Astrocyte of the spinal cord (primary cell): ENCODE results near the gene ARHGAP6.

ENCODE experiments used
- DNase-seq: peaks from one replicate; pipeline ENCODE4 v3.0.0; 2011; ENCODE audit warnings: low read depth, low spot score
- H3K4me3 ChIP-seq: 2 replicates; pipeline ENCODE4 v1.5.1; 2011; ENCODE audit warnings: low read depth, mild to moderate bottlenecking, low read length, moderate library complexity
- in situ Hi-C: cut with HindIII; loops from 2 replicates; pipeline ENCODE4 v1.10.0; 2017; ENCODE audit warnings: low sequenced_read_pairs
- TF ChIP-seq, protein P1 (sequence below): IDR thresholded peaks from 2 replicates; pipeline ENCODE4 v1.5.1; 2012; ENCODE audit warnings: low read depth, mild to moderate bottlenecking, low read length, inconsistent platforms

The ARHGAP6 gene, protein sequence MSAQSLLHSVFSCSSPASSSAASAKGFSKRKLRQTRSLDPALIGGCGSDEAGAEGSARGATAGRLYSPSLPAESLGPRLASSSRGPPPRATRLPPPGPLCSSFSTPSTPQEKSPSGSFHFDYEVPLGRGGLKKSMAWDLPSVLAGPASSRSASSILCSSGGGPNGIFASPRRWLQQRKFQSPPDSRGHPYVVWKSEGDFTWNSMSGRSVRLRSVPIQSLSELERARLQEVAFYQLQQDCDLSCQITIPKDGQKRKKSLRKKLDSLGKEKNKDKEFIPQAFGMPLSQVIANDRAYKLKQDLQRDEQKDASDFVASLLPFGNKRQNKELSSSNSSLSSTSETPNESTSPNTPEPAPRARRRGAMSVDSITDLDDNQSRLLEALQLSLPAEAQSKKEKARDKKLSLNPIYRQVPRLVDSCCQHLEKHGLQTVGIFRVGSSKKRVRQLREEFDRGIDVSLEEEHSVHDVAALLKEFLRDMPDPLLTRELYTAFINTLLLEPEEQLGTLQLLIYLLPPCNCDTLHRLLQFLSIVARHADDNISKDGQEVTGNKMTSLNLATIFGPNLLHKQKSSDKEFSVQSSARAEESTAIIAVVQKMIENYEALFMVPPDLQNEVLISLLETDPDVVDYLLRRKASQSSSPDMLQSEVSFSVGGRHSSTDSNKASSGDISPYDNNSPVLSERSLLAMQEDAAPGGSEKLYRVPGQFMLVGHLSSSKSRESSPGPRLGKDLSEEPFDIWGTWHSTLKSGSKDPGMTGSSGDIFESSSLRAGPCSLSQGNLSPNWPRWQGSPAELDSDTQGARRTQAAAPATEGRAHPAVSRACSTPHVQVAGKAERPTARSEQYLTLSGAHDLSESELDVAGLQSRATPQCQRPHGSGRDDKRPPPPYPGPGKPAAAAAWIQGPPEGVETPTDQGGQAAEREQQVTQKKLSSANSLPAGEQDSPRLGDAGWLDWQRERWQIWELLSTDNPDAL (N-terminal part only)

DNA sequence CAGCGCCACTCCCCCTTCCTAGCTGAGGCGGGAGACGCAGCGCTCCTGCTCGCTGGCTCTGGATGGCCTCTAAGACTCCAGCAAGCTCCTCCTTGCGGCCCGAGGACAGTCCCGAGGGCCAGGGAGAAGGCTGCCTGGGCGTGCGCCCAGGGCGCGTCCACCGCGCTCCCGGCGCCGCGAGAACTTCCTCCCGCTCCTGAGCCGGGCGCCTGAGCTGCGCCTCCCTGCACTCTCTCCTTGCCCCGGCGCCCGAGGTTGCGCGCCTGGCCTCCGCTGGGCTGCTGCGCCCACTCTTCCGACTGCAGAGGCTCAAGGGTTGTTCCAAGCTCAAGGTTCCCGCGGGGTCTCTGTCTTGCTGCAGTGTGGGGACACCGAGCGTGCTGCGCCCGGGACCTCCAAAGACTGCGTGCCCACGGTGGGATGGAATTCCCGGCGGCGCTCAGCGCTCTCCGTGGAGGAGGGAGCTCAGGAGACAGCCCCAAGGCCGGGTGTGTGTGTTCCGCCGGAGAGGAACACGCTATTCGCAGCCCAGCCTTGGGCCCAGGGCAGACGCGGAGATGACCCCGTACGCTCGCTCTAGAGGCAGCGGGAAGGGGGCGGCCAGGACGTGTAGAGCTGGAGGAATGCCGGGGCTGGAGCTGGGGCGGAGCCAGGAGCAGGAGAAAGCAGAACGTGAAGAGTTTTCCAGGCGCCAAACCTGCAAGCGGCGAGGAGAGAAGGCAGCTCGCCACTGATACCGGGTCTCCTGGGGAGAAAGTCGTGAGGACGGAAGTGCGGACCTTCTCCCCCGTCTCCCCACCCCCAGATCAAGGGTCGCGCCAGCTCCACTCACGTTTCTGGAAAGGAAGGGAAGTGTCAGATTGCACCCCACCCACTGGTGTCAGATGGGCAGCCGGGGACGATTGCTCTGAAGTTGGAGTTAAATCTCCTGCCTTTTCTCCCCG, at the start of gene ARHGAP6:
Gene ARHGAP6 (minus strand): TSS at position 753 of the 944 bp plus-strand sequence. CDS start 1,092 bp downstream, outside the sequence.
- H3K4me3 ChIP-seq: peak within 1 kb of the TSS; percentile 42
- TF ChIP-seq, protein P1, sequence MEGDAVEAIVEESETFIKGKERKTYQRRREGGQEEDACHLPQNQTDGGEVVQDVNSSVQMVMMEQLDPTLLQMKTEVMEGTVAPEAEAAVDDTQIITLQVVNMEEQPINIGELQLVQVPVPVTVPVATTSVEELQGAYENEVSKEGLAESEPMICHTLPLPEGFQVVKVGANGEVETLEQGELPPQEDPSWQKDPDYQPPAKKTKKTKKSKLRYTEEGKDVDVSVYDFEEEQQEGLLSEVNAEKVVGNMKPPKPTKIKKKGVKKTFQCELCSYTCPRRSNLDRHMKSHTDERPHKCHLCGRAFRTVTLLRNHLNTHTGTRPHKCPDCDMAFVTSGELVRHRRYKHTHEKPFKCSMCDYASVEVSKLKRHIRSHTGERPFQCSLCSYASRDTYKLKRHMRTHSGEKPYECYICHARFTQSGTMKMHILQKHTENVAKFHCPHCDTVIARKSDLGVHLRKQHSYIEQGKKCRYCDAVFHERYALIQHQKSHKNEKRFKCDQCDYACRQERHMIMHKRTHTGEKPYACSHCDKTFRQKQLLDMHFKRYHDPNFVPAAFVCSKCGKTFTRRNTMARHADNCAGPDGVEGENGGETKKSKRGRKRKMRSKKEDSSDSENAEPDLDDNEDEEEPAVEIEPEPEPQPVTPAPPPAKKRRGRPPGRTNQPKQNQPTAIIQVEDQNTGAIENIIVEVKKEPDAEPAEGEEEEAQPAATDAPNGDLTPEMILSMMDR: no peak
- peak; percentile 46 for DNase-seq
- in situ Hi-C loops: no loop called here

DNA sequence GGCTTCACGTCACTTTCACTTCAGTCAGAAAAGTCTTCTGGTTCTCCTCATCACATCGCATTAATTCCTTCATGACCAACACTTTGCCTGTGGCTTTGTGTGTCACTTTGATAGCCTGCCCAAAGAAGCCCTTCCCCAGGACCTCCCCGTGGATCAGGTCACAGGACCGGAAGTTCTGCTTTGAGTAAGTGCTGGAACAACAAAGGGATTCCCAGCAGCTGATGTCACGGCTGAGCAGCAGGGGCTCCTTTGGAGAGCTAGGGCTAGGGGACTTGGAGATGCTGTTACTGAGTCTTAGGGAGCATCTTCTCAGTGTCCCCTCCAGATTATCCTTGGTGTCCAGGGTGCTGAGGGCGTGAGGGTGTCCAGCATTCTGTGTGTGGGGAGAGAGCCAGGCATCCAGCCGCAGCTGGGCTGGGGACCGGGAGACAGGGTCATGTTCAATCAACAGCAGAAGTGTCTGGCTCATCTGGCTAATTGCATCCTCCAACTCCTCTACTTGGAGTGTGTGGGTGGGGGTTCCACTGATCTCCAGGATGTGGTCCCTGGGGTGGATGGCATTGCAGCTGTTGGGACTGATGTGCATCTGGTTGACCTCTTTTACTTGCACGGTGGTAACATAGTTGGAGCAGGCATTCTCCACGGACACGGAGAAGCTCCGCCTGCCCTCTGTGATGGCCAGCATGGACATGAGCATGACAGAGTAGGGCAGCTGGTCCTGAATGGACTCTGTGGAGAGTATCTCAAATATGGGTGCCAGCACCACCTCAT, 39.2 kb upstream of the ARHGAP6 start:
- TF ChIP-seq, protein P1: no peak
- in situ Hi-C loops: no loop called here
- peak; percentile 35 for DNase-seq
- H3K4me3 ChIP-seq: no peak overlapping the region

DNA sequence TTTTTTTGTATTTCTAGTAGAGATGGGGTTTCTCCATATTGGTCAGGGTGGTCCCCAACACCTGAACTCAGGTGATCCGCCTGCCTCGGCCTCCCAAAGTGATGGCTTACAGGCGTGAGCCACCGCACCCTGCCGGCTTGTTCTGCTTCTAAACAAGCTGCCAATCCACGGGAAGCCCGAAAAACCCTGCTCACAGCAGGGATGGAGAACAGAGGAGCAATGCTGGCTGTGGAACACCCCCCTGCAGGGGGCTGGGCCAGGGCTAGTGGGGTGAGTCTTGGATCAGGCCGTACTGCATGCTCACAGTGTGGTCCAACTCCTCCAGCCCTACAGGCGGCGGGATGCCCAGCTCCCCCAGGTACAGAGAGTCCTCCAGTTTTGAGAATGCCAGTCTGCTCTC, 38.1 kb upstream of the ARHGAP6 start:
- in situ Hi-C loops: no loop called here
- TF ChIP-seq, protein P1: no peak
- DNase-seq: no peak
- no peak overlapping the region for H3K4me3 ChIP-seq

DNA sequence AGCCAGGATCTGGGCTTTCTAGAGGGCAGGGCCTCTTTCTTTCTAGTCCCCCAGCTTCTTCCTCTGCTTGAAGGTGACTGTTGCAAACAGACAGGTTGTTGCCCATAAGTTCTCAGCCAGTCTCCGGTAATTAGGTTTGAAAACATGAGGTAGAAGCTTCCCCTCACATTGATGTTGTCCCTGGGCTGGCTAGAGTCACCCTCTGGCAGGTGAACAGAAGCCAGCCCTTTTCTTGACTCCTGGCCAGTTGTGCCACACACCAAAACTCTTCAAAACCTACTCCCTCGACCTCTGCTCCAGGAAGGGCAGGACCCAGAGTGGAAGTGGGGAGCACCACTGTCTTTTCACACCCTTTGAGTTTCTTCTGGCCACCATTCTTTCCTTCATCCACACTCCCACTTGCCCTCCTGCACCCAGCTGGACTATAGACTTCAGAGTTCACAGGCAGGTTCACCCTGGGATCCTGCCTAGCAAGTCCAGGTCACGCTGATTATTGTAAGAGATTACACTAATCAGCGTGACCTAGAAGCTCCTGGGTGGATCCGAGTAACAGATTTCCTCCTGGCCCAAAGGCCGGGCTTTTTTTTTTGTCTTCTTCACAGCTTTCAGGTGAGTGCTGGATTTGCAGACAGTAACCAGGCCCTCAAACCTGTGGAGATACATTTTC, 37.4 kb upstream of the ARHGAP6 start:
- TF ChIP-seq, protein P1: no peak
- DNase-seq: no peak
- in situ Hi-C loops: no loop called here
- H3K4me3 ChIP-seq: no peak overlapping the region

DNA sequence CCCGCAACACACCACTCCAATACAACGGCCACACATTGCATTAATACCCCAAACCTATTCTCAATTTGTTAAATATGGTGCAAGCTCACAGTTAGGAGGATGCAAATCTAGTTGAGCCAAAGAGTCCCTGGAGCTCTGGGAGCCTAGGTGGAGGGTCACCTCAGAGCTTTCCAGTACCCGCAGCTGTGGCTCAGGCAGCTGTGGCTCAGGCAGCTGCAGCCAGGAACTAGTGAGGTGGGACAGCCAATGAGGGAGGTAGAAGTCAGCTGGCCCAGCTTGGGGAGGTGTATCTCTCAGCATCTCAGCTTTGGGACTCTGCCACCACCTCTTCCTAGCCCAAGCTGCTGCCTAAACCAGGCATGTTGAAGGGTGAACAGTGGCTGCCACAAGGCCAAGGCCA, 36.7 kb upstream of the ARHGAP6 start:
- in situ Hi-C loops: no loop called here
- H3K4me3 ChIP-seq: no peak overlapping the region
- DNase-seq: no peak
- TF ChIP-seq, protein P1: no peak
